ENCODE measurements around the gene VPS45.

DNA sequence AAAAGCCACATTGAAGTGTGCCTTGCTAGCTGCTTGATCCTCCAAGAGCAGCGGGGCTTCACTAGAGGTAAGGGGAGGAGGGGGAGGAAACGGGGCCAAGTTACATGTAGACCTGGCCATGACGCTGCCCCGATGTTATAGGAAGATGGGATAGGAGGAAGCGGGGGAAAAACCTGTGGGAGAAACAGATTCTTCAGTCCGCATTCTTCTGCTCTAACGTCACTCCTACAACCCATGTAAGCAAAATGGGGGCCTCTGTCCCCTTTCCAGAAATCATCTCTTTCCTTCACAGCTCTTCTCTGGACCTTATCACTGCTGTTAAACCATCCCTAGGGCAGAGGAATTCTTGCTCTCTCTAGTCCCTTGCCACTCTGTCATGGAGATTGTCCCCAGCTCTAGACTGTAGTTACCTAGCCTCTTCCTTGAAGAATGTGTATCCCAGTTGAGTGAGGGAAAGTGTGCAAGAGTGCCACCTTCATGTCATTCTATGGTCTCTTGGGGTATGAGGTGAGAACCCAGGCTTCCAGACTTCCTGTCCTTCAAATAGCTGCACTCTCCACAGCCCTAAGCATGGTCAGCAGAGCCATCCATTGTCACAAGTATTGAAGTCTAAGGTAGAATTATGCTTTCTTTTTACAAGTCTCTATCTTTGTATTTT lies 93.5 kb downstream of the VPS45 start:
- TF ChIP-seq, protein P1, sequence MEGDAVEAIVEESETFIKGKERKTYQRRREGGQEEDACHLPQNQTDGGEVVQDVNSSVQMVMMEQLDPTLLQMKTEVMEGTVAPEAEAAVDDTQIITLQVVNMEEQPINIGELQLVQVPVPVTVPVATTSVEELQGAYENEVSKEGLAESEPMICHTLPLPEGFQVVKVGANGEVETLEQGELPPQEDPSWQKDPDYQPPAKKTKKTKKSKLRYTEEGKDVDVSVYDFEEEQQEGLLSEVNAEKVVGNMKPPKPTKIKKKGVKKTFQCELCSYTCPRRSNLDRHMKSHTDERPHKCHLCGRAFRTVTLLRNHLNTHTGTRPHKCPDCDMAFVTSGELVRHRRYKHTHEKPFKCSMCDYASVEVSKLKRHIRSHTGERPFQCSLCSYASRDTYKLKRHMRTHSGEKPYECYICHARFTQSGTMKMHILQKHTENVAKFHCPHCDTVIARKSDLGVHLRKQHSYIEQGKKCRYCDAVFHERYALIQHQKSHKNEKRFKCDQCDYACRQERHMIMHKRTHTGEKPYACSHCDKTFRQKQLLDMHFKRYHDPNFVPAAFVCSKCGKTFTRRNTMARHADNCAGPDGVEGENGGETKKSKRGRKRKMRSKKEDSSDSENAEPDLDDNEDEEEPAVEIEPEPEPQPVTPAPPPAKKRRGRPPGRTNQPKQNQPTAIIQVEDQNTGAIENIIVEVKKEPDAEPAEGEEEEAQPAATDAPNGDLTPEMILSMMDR (conservative IDR thresholded peaks at IDR 0.05; ENCODE audit: low read depth, low read length) = no peak
- no peak for TF ChIP-seq EZH2 (IDR thresholded peaks at IDR 0.05; ENCODE audit: low read length, unreplicated experiment)

All from PC-3 (cell line).